SU-DHL-6 (cell line): ENCODE data around the gene ZFHX3.

ENCODE experiments used
- H2AFZ ChIP-seq: fragments of 200-600 bp; sonication (generic); 2 replicates; pipeline ENCODE4 v1.6.1; 2014; ENCODE audit warnings: low read depth, mild to moderate bottlenecking, moderate library complexity, mixed read lengths, antibody characterized with exemption, low read length; ENCODE audit not compliant: severe bottlenecking
- H3F3A ChIP-seq: fragments of 200-600 bp; shearing (Covaris generic); 2 replicates; pipeline ENCODE4 v1.6.0; 2016; ENCODE audit warnings: antibody characterized with exemption, mild to moderate bottlenecking; ENCODE audit not compliant: insufficient read depth
- H3K27ac ChIP-seq: fragments of 200-600 bp; sonication (generic); 2 replicates; pipeline ENCODE4 v1.5.1; 2016; ENCODE audit warnings: low read depth, mild to moderate bottlenecking, low read length, moderate library complexity, mixed read lengths
- H3K27me3 ChIP-seq: fragments of 200-600 bp; sonication (generic), shearing (Covaris generic); 2 replicates; pipeline ENCODE4 v1.6.0; 2014; ENCODE audit warnings: mild to moderate bottlenecking, low read length
- H3K36me3 ChIP-seq: fragments of 200-600 bp; sonication (generic); 2 replicates; pipeline ENCODE4 v1.6.1; 2014; ENCODE audit warnings: mild to moderate bottlenecking, low read length, mixed read lengths
- H3K4me2 ChIP-seq: fragments of 300-600, 200-600 bp; shearing (Covaris generic), sonication (generic); 2 replicates; pipeline ENCODE4 v1.6.0; 2014; ENCODE audit warnings: low read length, low read depth, mild to moderate bottlenecking; ENCODE audit not compliant: poor library complexity, severe bottlenecking
- H3K4me3 ChIP-seq: fragments of 200-600 bp; sonication (generic); 2 replicates; pipeline ENCODE4 v1.5.1; 2014; ENCODE audit warnings: antibody characterized with exemption, low read length, mild to moderate bottlenecking, mixed read lengths; ENCODE audit not compliant: insufficient read depth, poor library complexity, severe bottlenecking
- H3K79me2 ChIP-seq: fragments of 200-600 bp; sonication (generic); 2 replicates; pipeline ENCODE4 v1.6.1; 2014; ENCODE audit warnings: mild to moderate bottlenecking, low read length, moderate library complexity; ENCODE audit not compliant: insufficient read depth
- H3K9ac ChIP-seq: fragments of 200-600 bp; sonication (generic); 2 replicates; pipeline ENCODE4 v1.7.0; 2014; ENCODE audit warnings: mild to moderate bottlenecking, low read length
- H3K9me2 ChIP-seq: fragments of 200-600 bp; sonication (generic); replicated peaks from 2 replicates; pipeline ENCODE4 v1.6.1; 2014; ENCODE audit warnings: low read length; ENCODE audit not compliant: insufficient read depth
- H3K9me3 ChIP-seq: fragments of 200-600 bp; sonication (generic); 2 replicates; pipeline ENCODE4 v1.6.1; 2014; ENCODE audit warnings: low read length, mixed read lengths; ENCODE audit not compliant: insufficient read depth
- H4K20me1 ChIP-seq: fragments of 200-600 bp; sonication (generic); 2 replicates; pipeline ENCODE4 v1.6.1; 2014; ENCODE audit warnings: low read depth, mild to moderate bottlenecking, antibody characterized with exemption, low read length, moderate library complexity, mixed read lengths
- EZH2phosphoT487 ChIP-seq: fragments of 200-600 bp; sonication (generic), shearing (Covaris generic); conservative IDR thresholded peaks from 2 replicates; pipeline ENCODE4 v1.6.1; 2018; ENCODE audit warnings: mild to moderate bottlenecking, antibody characterized with exemption, low read length, moderate library complexity, mixed read lengths
- TF ChIP-seq, protein P1 (sequence below): fragments of 200-600 bp; sonication (generic); IDR thresholded peaks from one replicate; pipeline ENCODE4 v1.5.1; 2017; ENCODE audit warnings: antibody characterized with exemption, mild to moderate bottlenecking, low read length, moderate library complexity; ENCODE audit not compliant: insufficient read depth, poor library complexity, severe bottlenecking

ZFHX3 gene

GRCh38 chr16:73047221-73047535 is 750 bp downstream of the ZFHX3 start:
- Histone ChIP-seq H3K4me3 (no peak overlapping the region), H3K9ac (no peak overlapping the region), H3K79me2 (no peaks in the 10 kb centered on the region), H3K27me3 (no peaks in the 10 kb centered on the region), H2AFZ (no peak overlapping the region), H3K9me3 (no peaks in the 10 kb centered on the region), H3K36me3 (no peaks in the 10 kb centered on the region), H3K27ac (no peak overlapping the region), H3F3A (no peaks in the 10 kb centered on the region), H3K4me2 (no peak overlapping the region), H4K20me1 (peaks cover 15% of the 10 kb centered on the region; the same call in 1 of the 2 replicates), H3K9me2 (no peaks in the 10 kb centered on the region)
- TF ChIP-seq, protein P1, sequence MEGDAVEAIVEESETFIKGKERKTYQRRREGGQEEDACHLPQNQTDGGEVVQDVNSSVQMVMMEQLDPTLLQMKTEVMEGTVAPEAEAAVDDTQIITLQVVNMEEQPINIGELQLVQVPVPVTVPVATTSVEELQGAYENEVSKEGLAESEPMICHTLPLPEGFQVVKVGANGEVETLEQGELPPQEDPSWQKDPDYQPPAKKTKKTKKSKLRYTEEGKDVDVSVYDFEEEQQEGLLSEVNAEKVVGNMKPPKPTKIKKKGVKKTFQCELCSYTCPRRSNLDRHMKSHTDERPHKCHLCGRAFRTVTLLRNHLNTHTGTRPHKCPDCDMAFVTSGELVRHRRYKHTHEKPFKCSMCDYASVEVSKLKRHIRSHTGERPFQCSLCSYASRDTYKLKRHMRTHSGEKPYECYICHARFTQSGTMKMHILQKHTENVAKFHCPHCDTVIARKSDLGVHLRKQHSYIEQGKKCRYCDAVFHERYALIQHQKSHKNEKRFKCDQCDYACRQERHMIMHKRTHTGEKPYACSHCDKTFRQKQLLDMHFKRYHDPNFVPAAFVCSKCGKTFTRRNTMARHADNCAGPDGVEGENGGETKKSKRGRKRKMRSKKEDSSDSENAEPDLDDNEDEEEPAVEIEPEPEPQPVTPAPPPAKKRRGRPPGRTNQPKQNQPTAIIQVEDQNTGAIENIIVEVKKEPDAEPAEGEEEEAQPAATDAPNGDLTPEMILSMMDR, result no peak
- no peak for TF ChIP-seq EZH2phosphoT487

DNA sequence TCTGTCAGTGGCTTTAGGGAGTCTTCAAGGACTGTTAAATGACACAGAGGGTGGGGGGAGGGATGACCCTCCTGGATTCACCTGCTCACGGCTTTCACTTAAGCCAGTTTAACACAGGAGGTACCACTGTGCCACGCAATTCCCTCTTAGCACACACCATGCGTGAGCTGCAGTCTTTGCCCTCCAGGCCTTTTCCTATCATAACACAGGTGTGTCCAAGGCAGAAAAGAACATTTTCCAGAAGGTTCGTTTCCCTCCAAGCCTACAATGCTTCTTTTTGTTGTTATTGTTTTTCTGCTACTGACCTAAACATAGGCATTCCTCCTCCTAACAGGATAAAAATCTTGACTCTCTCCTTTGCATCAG is 1.1 kb downstream of the ZFHX3 start:
- H3K4me3 ChIP-seq, result no peak overlapping the region
- peaks cover 15% of the 10 kb centered on the region; the same call in 1 of the 2 replicates for H4K20me1 ChIP-seq
- no peaks in the 10 kb centered on the region for H3K79me2 ChIP-seq
- no peaks in the 10 kb centered on the region for H3F3A ChIP-seq
- no peak overlapping the region for H3K27ac ChIP-seq
- H3K9ac ChIP-seq, result no peak overlapping the region
- no peaks in the 10 kb centered on the region for H3K9me2 ChIP-seq
- H3K4me2 ChIP-seq, result no peak overlapping the region
- TF ChIP-seq EZH2phosphoT487, result no peak
- TF ChIP-seq, protein P1, result no peak
- H2AFZ ChIP-seq, result no peak overlapping the region
- no peaks in the 10 kb centered on the region for H3K36me3 ChIP-seq
- no peaks in the 10 kb centered on the region for H3K9me3 ChIP-seq
- no peaks in the 10 kb centered on the region for H3K27me3 ChIP-seq

DNA sequence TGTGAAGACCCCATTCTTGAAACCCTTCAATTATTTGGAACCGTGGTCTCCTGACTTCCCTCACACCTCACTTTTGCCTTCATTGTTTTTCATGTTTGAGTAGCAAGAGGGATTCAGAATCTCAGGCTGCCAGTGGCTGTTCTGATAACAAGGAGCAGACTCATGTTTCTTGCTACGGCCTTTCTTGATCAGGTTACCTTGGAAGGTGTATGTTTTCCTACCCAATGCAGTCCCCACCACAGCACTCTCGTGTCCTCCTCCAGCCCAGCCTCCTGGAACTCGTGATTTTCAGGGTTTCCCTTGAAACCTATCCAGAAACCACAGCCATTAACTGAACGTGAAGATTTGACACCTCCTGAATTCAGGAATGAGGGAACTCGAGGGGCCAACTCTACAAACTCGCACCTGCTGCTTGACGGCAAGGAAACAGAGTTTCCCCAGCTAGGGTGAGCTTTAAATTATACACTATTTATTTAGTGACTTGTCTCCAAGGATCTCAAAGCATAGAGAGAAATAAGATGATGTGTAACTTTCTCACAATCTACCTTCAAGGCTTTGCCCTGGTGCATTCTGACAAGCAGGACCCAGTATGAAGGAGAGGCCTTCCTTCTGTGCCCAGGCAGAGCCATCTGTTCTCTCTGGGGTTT is 1.6 kb downstream of the ZFHX3 start:
- H3K9me3 ChIP-seq, result no peaks in the 10 kb centered on the region
- no peaks in the 10 kb centered on the region for H3K27me3 ChIP-seq
- H3K9me2 ChIP-seq, result no peaks in the 10 kb centered on the region
- H3F3A ChIP-seq, result no peaks in the 10 kb centered on the region
- peaks cover 15% of the 10 kb centered on the region; the same call in 1 of the 2 replicates for H4K20me1 ChIP-seq
- H3K79me2 ChIP-seq, result no peaks in the 10 kb centered on the region
- TF ChIP-seq EZH2phosphoT487, result no peak
- TF ChIP-seq, protein P1, result no peak
- H3K27ac ChIP-seq, result no peak overlapping the region
- no peak overlapping the region for H3K9ac ChIP-seq
- H3K4me2 ChIP-seq, result no peak overlapping the region
- no peaks in the 10 kb centered on the region for H3K36me3 ChIP-seq
- no peak overlapping the region for H2AFZ ChIP-seq
- no peak overlapping the region for H3K4me3 ChIP-seq
